ENCODE data around the gene ARX.

The ARX gene

DNA sequence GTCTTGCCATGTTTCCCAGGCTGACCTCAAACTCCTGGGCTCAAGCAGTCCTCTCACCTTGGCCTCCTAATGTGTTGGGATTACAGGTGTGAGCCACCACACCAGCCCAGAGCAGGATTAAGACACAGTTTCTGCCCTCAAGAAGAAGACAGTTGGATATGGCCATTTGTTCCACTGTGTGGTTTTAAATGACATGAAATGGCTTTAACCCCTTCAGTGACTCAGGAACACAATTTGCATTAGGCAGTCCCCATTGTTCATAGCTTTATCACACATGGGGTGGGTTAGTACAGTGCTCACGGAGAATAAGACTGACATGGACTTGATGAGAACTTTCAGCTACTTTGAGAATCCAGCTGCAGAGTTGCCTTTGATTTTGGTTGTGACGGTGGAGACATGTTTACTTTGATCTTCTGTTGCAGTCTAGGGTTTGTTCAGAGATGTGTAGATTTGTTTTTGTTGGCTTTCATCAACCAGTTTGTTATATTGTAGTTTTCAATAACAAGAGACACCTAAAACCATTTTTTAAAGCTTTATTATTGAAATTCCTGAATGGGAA lies 60.3 kb downstream of the ARX start:
- FAIRE-seq (no peak), DNase-seq (ENCODE audit: insufficient read length) (no peak)
- TF ChIP-seq TAF1 (IDR thresholded peaks at IDR 0.05; ENCODE audit: borderline replicate concordance, low read depth, low read length) (no peak), POLR2A (IDR thresholded peaks at IDR 0.05; ENCODE audit: low read depth, low read length) (no peak), POLR2AphosphoS5 (IDR thresholded peaks at IDR 0.05; ENCODE audit: low read depth, low read length) (no peak)

DNA sequence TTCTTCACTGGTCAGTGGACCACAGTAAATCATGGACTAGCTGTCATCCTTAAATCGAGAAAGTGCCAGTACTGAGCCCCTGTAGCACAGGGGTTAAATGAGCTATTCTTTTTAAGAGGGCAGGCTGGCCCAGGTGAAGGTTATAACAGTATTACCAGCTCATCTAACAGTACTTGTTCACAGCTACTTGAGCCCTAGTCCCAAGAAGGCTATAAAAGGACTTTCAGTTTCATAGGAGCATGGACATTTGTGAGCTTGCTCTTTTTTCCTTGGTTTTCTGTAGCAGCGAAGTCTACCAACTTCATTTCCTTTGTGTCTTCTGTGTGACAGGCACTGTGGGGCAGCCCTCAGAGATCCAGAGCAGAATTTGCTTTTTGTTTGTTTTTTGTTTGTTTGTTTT lies 61.0 kb downstream of the ARX start:
- TF ChIP-seq POLR2AphosphoS5 (IDR thresholded peaks at IDR 0.05; ENCODE audit: low read depth, low read length): no peak
- no peak for TF ChIP-seq POLR2A (IDR thresholded peaks at IDR 0.05; ENCODE audit: low read depth, low read length)
- no peak for TF ChIP-seq TAF1 (IDR thresholded peaks at IDR 0.05; ENCODE audit: borderline replicate concordance, low read depth, low read length)
- FAIRE-seq: no peak
- DNase-seq (ENCODE audit: insufficient read length): no peak
